ENCODE results near the gene ANKDD1B. TPM values are rescaled to one million over a fixed set of nuclear protein-coding genes. Genes with fewer than 3 reads are reported as not detected.
"Not testable (repeated sequence)": the region's sequence is repeated elsewhere in the genome, so short reads cannot be mapped to it uniquely, and the experiment has no call there.

ANKDD1B gene
- total RNA-seq (under 1 TPM in 1 of 2 experiments, not detected in 1; 0.44 TPM), polyA plus RNA-seq (0.12 TPM)

DNA sequence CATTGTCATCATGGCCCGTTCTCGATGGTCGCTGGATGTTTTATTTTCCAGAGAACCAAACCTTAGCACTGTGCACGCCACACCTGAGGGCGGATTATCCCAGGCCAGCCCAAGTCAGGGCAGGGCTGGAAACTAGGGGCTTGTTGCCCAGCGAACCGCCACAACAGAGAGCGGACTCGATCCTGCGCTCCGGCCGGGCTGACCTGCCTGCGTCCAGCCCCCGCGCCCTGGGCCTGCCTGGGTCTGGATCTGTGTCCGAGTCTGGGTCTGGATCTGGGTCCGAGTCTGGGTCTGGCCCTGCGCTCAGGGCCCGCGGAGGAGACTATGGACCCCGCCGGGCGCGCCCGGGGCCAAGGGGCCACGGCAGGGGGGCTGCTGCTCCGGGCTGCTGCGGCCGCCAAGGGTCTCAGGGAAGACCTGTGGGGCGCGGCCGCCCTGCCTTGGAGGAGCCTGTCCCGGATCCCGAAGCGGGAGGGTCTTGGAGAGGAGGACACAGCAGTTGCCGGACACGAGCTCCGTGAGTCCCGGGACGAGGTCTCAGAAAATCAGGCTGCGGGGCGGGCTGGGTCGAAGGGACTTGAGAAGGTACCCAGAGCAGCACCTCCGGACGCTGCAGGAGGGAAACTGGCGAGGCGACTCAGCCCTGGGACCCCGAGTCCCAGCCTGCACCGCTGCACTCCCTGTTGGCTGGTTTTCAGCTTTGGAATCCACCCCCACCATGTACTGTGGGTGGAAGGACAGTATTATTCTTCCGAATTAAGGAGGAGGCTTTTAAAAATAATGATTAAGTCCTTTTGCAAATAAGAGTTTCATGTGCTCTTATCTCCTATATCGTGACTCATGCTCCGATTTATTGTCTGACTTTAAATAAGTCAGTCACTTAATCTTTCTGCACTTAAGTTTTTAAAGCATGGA, at the start of gene ANKDD1B:
Gene ANKDD1B, plus strand, starts transcription at position 143 of the 915 bp plus-strand sequence. Its CDS starts 182 bp downstream, at position 325.
- Histone ChIP-seq H3K9me3 (ENCODE audit: low read length) (no peaks in the 10 kb centered on the region), H3K4me3 (ENCODE audit: low read length) (no peak within 1 kb of the TSS), H3K27ac (ENCODE audit: low read depth, low read length) (no peak within 1 kb of the TSS), H3K4me1 (ENCODE audit: insufficient read depth, low read length) (peaks cover 5% of the 10 kb centered on the region), H3K36me3 (ENCODE audit: insufficient read depth, low read length) (no peaks in the 10 kb centered on the region), H3K27me3 (ENCODE audit: insufficient read depth, low read length, poor library complexity, severe bottlenecking) (no peaks in the 10 kb centered on the region)
- H3K4me1 Mint-ChIP-seq = peaks cover 0 to 5% (median 0%) of the 10 kb centered on the region in 3 donors
- peaks cover 0 to 11% (median 0%) of the 10 kb centered on the region in 3 donors for H3K36me3 Mint-ChIP-seq
- H3K9me3 Mint-ChIP-seq = no peaks in the 10 kb centered on the region
- no peak for DNase-seq
- peaks cover 8 to 10% of the 10 kb centered on the region in 2 donors for H3K27me3 Mint-ChIP-seq
- ChIA-PET CTCF (no interaction called here), POLR2A (no interaction called here)
- no peak within 1 kb of the TSS for H3K27ac Mint-ChIP-seq
- H3K4me3 Mint-ChIP-seq = peak within 1 kb of the TSS in 2 of 7 donors; percentile 22 to 73

DNA sequence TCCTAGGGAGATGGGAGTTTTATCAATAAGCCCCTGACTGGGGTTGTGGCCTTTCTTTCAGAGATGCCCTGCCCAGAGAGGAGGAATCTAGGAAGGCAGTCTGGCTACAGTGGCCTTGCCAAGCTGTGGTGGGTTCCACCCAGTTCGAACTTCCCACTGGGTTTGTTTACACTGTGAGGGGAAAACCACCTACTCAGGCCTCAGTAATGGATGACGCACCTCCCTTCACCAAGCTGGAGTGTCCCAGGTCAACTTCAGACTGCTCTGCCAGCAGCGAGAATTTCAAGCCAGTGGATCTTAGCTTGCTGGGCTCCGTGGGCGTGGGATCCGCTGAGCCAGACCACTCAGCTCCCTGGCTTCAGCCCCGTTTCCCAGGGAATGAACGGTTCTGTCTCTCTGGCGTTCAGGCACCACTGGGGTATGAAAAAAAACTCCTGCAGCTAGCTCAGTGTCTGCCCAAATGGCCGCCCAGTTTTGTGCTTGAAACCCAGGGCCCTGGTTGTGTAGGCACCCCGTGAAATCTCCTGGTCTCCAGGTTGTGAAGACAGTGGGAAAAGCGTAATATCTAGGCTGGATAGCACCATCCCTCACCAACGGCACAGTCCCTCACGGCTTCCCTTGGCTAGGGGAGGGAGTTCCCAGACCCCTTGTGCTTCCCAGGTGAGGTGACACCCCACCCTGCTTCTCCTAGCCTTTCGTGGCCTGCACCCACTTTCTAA, 45.1 kb upstream of the ANKDD1B start:
- CTCF ChIA-PET; H3K27me3 Mint-ChIP-seq; H3K9me3 ChIP-seq (ENCODE audit: low read length); H3K4me1 ChIP-seq (ENCODE audit: insufficient read depth, low read length); H3K36me3 ChIP-seq (ENCODE audit: insufficient read depth, low read length); H3K4me3 ChIP-seq (ENCODE audit: low read length); DNase-seq; H3K27me3 ChIP-seq (ENCODE audit: insufficient read depth, low read length, poor library complexity, severe bottlenecking); POLR2A ChIA-PET: not testable (repeated sequence)
- Mint-ChIP-seq H3K27ac (peak overlapping the region in 4 of 8 donors; percentile 17 to 76 (median 44)), H3K4me1 (peaks cover 29 to 46% (median 42%) of the 10 kb centered on the region in 3 donors), H3K4me3 (peak overlapping the region in 5 of 7 donors; percentile 40 to 64 (median 54)), H3K9me3 (peaks cover 7 to 28% (median 21%) of the 10 kb centered on the region in 5 donors), H3K36me3 (peaks cover 18 to 48% (median 40%) of the 10 kb centered on the region in 3 donors)
- H3K27ac ChIP-seq (ENCODE audit: low read depth, low read length) = peak overlapping the region; percentile 57

DNA sequence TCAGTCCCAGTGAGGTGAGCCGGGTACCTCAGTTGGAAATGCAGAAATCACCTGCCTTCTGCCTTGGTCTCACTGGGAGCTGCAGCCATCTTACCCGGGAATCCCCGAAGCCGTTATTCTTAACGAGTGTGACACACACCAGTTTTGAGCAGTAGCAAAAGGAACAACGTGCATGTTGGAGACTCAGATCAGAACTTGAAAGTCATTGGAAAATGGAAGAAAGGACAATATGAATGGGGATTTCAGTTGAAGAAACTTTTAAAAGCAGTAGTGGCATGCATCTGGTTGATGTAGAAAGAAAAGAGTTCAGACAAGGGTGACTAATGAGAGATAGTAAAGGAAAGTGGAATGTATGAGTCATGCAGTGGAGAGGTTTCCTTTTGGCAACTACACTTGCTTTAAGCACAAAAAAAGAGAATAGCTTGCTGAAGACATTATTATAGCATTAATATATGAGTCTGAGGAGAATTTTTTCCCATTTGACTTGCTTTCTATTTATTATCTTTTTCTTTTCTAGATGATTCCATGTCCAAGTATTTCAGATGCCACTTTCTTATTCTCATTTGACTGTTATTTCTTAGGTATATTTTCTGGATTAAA, 44.4 kb upstream of the ANKDD1B start:
- Histone ChIP-seq H3K9me3 (ENCODE audit: low read length) (no peaks in the 10 kb centered on the region), H3K4me3 (ENCODE audit: low read length) (no peak overlapping the region), H3K4me1 (ENCODE audit: insufficient read depth, low read length) (peaks cover 9% of the 10 kb centered on the region), H3K27me3 (ENCODE audit: insufficient read depth, low read length, poor library complexity, severe bottlenecking) (no peaks in the 10 kb centered on the region), H3K27ac (ENCODE audit: low read depth, low read length) (peak overlapping the region; percentile 57), H3K36me3 (ENCODE audit: insufficient read depth, low read length) (peaks cover 5% of the 10 kb centered on the region)
- H3K4me3 Mint-ChIP-seq = peak overlapping the region in 5 of 7 donors; percentile 40 to 64 (median 54)
- H3K27me3 Mint-ChIP-seq = no peaks in the 10 kb centered on the region
- H3K27ac Mint-ChIP-seq = peak overlapping the region in 6 of 8 donors; percentile 19 to 92 (median 50)
- peaks cover 27 to 42% (median 42%) of the 10 kb centered on the region in 3 donors for H3K4me1 Mint-ChIP-seq
- H3K9me3 Mint-ChIP-seq = peaks cover 7 to 25% (median 21%) of the 10 kb centered on the region in 5 donors
- DNase-seq = peak in 1 of 5 donors; percentile 5
- H3K36me3 Mint-ChIP-seq = peaks cover 18 to 52% (median 34%) of the 10 kb centered on the region in 3 donors
- ChIA-PET CTCF (no interaction called here), POLR2A (no interaction called here)

DNA sequence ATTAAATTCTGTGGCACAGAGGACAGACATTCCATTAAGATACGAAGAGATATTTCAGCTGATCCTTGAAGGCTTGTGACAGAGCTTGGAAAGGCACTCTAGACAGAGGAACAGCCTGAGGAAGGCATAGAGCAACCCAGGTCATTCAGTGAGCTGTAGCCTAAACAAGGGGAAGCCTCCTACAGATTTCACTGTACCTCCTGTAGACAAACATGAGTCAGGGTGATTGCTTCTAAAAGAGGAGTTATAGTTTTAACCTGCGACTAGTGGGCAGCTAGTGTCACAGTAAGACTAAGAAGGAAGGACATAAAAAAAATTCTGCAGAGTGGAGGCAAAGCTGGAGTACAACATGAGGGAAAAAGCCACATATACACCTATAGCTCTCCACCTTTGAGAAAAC, 43.5 kb upstream of the ANKDD1B start:
- Mint-ChIP-seq H3K9me3 (peaks cover 7 to 17% (median 15%) of the 10 kb centered on the region in 5 donors), H3K27ac (peak overlapping the region in 3 of 8 donors; percentile 1 to 58 (median 28))
- no peak overlapping the region for H3K4me3 ChIP-seq (ENCODE audit: low read length)

DNA sequence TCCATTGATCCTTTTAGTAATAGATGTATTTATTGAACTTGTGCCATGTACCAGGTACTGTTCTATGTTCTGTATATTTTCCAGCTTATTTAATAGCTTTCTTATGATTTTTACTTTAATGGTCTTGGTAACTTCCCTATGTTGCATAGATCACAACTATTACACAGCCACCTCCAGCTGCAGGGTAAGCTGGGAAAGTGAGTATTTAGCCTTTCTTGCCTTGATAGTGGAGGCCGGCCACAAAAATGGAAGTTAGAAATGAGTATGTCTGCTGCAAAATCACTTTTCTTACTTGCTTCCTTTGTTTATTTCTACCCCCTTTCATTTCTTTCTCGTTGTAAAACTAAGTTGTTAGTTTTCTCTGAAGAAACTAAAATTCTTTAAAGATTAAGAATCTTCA, 43.1 kb upstream of the ANKDD1B start:
- Histone ChIP-seq H3K36me3 (ENCODE audit: insufficient read depth, low read length) (peaks cover 5% of the 10 kb centered on the region), H3K4me3 (ENCODE audit: low read length) (no peak overlapping the region), H3K27ac (ENCODE audit: low read depth, low read length) (no peak overlapping the region), H3K9me3 (ENCODE audit: low read length) (no peaks in the 10 kb centered on the region), H3K4me1 (ENCODE audit: insufficient read depth, low read length) (peaks cover 9% of the 10 kb centered on the region), H3K27me3 (ENCODE audit: insufficient read depth, low read length, poor library complexity, severe bottlenecking) (no peaks in the 10 kb centered on the region)
- CTCF ChIA-PET = no interaction called here
- POLR2A ChIA-PET = no interaction called here
- Mint-ChIP-seq H3K9me3 (peaks cover 5 to 15% (median 12%) of the 10 kb centered on the region in 5 donors), H3K27me3 (no peaks in the 10 kb centered on the region), H3K4me3 (no peak overlapping the region), H3K27ac (peak overlapping the region in 2 of 8 donors; percentile 1 to 16), H3K36me3 (peaks cover 18 to 51% (median 22%) of the 10 kb centered on the region in 3 donors), H3K4me1 (peaks cover 24 to 42% (median 32%) of the 10 kb centered on the region in 3 donors)
- no peak for DNase-seq

More for the DNA sequence above, 43.5 kb upstream of the ANKDD1B start:
- H3K27ac ChIP-seq (ENCODE audit: low read depth, low read length) = peak overlapping the region; percentile 57
- H3K4me1 ChIP-seq (ENCODE audit: insufficient read depth, low read length) = peaks cover 9% of the 10 kb centered on the region
- H3K9me3 ChIP-seq (ENCODE audit: low read length) = no peaks in the 10 kb centered on the region
- Mint-ChIP-seq H3K4me3 (no peak overlapping the region), H3K27me3 (no peaks in the 10 kb centered on the region), H3K36me3 (peaks cover 19 to 51% (median 25%) of the 10 kb centered on the region in 3 donors), H3K4me1 (peaks cover 24 to 42% (median 34%) of the 10 kb centered on the region in 3 donors)
- peaks cover 5% of the 10 kb centered on the region for H3K36me3 ChIP-seq (ENCODE audit: insufficient read depth, low read length)
- H3K27me3 ChIP-seq (ENCODE audit: insufficient read depth, low read length, poor library complexity, severe bottlenecking) = no peaks in the 10 kb centered on the region
- ChIA-PET POLR2A (no interaction called here), CTCF (no interaction called here)
- no peak for DNase-seq

DNA sequence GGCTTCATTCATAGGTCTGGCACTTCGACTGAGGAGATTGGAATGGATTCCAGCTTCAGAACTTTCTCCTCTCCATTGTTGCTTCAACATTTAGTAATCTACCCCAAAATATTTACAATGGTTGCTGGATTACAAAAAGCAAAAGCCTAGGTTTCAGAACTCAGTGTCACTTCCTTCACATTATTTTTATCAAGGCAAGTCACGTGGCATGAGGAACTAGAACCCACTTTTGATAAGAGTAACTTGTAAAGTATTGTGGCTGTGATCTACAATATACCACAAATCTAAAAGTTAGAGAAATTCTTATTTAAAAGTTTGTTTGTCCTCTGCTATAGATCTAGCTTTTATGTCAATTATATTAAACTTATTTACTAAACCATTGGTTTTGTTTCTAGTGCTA, 39.7 kb upstream of the ANKDD1B start:
- ChIA-PET POLR2A (interaction anchor here (0.5 kb wide), 1 partner anchor 12 kb away, joined by 4 read pairs; no protein-coding TSS in a partner anchor), CTCF (no interaction called here)
- Mint-ChIP-seq H3K27me3 (no peaks in the 10 kb centered on the region), H3K4me1 (peaks cover 17 to 18% (median 17%) of the 10 kb centered on the region in 3 donors), H3K9me3 (no peaks in the 10 kb centered on the region), H3K36me3 (peaks cover 8 to 53% (median 16%) of the 10 kb centered on the region in 3 donors), H3K27ac (peak overlapping the region in 2 of 8 donors; percentile 14 to 22), H3K4me3 (no peak overlapping the region)
- H3K9me3 ChIP-seq (ENCODE audit: low read length) = no peaks in the 10 kb centered on the region
- peaks cover 8% of the 10 kb centered on the region for H3K4me1 ChIP-seq (ENCODE audit: insufficient read depth, low read length)
- no peak overlapping the region for H3K4me3 ChIP-seq (ENCODE audit: low read length)
- no peaks in the 10 kb centered on the region for H3K27me3 ChIP-seq (ENCODE audit: insufficient read depth, low read length, poor library complexity, severe bottlenecking)
- no peak overlapping the region for H3K27ac ChIP-seq (ENCODE audit: low read depth, low read length)
- no peak for DNase-seq
- peaks cover 5% of the 10 kb centered on the region for H3K36me3 ChIP-seq (ENCODE audit: insufficient read depth, low read length)

DNA sequence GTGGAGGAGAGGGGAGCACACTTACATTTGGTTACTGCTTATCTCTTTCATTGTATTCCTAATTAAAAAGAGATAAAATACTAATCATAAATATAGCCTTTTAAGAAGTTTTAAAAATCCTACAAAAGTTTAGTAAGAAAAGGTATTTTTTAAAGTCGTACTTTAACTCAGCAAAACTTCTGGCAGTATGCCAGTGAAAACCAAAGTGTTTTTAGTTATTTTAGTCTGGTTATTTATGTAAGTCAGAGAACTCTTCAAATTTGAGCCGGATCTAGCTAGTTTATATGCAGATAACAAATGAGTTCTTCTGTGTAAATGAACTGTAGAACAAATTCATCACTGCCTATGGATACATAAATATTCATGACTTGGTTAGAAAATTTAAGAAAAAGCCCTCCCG, 36.5 kb upstream of the ANKDD1B start:
- no peak overlapping the region for H3K27ac Mint-ChIP-seq
- no peaks in the 10 kb centered on the region for H3K9me3 Mint-ChIP-seq
- POLR2A ChIA-PET = no interaction called here
- DNase-seq = no peak
- Histone ChIP-seq H3K27me3 (ENCODE audit: insufficient read depth, low read length, poor library complexity, severe bottlenecking) (no peaks in the 10 kb centered on the region), H3K27ac (ENCODE audit: low read depth, low read length) (no peak overlapping the region), H3K36me3 (ENCODE audit: insufficient read depth, low read length) (no peaks in the 10 kb centered on the region), H3K4me1 (ENCODE audit: insufficient read depth, low read length) (no peaks in the 10 kb centered on the region), H3K9me3 (ENCODE audit: low read length) (no peaks in the 10 kb centered on the region), H3K4me3 (ENCODE audit: low read length) (no peak overlapping the region)
- no peak overlapping the region for H3K4me3 Mint-ChIP-seq
- no peaks in the 10 kb centered on the region for H3K27me3 Mint-ChIP-seq
- peaks cover 0 to 2% (median 0%) of the 10 kb centered on the region in 3 donors for H3K4me1 Mint-ChIP-seq
- peaks cover 13 to 62% (median 25%) of the 10 kb centered on the region in 3 donors for H3K36me3 Mint-ChIP-seq
- CTCF ChIA-PET = no interaction called here
